Activated T-cell treated with anti-CD3 and anti-CD28 coated beads for 48 hours (primary cell): Measurements from ENCODE around the gene ATP11C.
"Not testable (repeated sequence)": the region's sequence is repeated elsewhere in the genome, so short reads cannot be mapped to it uniquely, and the experiment has no call there.

Source experiments
- DNase-seq: peaks from one replicate; pipeline ENCODE4 v3.0.0-alpha.2; 2020; ENCODE audit warnings: low read depth

The ATP11C gene

DNA sequence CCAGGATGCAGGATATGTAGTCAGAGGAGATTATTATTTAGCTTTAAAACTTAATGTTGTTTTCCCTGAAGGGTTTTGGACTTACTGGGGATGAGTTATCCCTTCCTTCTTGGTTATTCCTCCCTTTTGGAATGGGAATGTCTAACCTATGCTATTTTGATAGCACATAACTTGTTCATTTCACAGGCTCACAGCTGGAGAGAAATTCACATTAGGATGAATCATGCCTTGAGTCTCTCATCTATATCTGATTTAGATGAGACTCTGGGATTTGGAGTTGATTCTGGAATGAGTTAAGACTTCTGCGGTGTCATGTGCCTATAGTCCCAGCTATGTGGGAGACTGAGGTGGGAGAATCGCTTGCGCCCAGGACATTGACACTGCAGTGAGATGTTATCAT lies 81.1 kb downstream of the ATP11C start:
- no peak for DNase-seq

DNA sequence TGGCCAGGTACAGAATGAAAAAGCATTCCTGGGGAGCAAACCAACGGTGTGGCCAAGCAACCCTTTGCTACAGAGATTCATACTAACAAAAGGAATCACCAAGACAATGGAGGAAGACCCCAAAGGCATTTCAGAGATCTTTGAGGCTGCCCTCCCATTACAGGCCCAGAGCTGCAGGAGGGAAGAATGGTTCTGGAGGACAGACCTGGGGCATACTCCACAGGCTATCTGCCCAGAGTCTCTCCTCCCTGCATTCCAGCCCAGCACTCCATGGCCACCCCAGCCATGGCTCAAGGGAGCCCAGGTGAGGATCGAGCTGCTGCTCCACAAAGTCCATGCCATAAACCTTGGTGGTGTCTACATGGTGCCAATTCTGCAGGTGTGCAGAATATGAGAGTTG lies 81.9 kb downstream of the ATP11C start:
- no peak for DNase-seq

DNA sequence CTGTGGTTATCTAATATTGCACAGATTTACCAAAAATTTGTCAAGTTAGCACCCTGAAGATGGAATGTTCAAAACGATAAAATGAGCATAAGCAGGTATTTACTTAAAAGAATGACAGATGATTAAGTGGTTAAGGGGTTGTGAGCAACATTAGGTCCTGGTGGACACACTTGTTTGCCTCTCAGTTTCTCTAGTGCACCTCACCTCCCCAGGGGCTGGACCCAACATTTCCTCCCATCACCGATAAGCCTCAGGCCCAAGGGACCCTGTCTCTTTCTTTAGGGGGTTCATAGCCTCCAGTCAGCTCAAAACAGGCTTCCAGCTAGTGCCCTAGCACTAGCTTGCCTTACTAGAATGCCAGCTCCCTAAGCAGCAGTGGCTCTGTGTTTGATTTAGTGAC lies 88.0 kb downstream of the ATP11C start:
- DNase-seq: no peak

DNA sequence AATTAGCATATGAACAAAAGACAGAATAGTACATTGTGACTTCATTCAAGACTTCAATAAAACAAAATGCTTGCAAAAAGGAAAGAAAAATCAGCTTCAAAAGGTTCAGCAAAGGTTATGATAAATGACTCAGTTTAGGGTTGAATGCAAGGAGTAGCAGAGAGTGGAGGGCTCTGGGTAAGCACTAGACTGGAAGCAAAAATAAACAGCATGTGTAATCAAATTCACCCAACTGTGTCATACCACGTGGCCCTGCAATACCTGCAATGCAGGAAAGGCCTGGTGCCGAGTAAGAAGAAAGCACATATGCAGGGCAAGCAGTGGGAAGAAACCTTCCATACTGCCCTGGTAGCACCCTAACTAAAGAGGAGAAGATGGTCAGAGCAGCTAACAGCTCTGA lies 88.7 kb downstream of the ATP11C start:
- DNase-seq: no peak

- DNase-seq: no peak
These were observed 90.3 kb downstream of the ATP11C start for GRCh38 chrX:139842326-139843185.

DNA sequence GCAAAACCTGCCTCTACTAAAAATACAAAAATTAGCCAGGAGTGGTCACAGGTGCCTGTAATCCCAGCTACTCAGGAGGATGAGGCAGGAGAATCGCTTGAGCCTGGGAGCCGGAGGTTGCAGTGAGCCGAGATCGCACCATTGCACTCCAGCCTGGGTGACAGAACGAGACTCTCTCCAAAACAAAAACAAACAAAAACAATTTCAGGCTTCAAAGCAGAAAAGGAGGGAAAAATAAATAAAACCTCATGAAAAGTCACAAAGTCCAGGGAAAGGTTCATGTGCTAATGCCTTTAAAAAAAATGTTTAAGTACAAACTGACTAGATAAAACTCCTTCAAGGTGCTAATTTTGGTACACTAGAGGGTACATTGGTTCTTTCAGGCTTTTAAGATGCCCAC lies 96.5 kb downstream of the ATP11C start:
- DNase-seq: not testable (repeated sequence)

GRCh38 chrX:139834879-139835278 lies 98.0 kb downstream of the ATP11C start:
- no peak for DNase-seq

DNA sequence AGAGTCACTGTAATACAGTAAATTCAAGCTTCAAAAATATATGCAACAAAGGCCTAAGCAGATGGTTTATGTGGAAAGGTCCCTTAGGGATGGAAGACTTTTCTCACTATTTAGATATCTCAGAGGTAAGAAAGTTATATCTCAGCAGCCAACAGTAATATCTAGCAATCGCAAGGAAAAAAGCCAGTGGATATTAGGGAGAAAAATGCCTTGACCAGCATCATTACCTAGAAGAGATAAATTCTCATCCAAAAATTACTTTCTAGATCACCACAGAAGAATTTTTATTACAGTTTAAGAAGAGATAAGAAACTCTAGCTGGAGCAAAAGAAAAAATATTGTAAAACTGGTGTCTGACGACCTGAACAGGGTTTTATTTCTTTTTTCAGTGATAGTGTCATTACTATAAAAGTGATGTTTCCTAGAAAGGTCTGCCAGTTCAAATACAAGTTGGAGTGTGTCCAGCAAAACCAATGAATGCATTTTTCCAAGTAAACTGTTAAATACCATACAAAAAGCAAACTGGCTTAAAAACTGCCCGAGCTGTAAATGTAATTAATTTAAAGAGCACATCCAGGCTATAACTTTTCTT lies 100.0 kb downstream of the ATP11C start:
- DNase-seq: no peak

- no peak for DNase-seq
These were observed 101.0 kb downstream of the ATP11C start for GRCh38 chrX:139831675-139832456.

DNA sequence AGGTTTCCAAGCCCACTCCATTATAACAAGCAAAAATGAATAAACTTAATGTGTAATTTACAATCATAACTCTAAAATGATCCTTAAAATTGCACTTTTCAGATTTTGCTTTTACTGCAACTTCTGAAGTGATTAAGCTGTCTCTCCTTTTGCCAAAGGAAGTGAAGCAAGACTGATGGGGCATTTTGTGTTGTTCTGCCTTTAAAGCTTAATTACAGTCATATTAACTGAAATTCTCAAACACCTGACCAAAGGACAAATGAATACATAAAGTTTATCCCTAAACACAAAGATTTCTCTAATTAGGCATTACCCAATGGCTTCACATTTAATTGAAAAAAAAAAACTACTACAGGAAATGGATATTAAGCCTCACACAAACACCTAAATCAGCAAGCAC lies 101.8 kb downstream of the ATP11C start:
- no peak for DNase-seq

DNA sequence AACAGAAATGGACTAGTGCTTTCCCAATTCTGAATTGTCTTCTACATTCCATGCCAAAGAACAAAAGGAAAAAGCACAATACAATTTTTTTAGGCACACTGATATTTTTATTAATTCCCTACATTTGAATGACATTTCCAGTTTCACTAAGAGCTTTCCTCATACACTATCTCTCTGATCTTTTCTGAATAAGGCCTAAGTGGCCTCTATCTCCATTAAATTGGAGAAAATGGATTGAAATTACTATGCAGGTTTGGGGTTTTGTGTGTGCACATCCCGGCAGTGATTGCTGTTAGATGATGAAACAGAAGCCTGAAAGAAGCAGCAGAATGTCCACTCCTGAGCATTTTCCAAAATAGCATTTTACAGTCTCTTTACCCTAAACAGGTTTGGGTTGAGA lies 104.0 kb downstream of the ATP11C start:
- DNase-seq: no peak

DNA sequence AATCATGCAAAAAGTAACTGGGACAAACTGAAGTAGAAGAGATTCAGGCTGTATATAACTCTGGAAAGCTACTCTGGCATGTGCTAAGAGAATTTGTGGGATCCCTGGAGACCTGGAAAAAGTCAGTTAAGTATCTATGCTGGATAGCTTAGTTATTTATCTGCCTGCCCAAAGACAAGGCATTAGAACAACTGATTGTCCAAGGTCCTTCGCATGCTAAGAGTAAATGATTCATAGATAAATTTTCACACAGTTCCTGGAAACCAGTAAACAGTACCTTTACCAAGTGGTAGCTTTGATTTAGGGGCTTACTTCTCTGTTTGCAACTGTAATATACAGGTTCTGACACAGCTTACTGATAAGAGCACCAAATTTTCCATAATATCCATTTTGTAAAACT lies 104.8 kb downstream of the ATP11C start:
- no peak for DNase-seq

GRCh38 chrX:139826065-139827044 lies 106.5 kb downstream of the ATP11C start:
- no peak for DNase-seq

DNA sequence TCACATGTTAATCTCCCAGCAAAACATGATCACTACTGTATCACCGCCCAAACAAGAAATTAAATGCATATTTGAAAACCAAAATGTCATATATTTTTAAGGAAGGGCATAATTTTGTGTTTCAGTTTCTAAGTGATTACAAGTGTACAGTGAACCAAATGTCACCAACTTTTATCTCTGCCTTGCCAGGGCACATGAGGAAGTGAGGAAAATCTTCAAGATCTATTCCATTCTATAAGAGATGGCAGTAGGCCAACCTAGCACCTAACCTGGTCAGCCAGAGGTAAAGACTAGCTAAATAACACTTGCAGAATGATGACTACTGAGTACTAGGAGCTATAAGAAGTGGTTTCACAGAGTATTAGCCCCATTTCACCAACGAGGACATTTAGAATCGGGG lies 107.2 kb downstream of the ATP11C start:
- no peak for DNase-seq

DNA sequence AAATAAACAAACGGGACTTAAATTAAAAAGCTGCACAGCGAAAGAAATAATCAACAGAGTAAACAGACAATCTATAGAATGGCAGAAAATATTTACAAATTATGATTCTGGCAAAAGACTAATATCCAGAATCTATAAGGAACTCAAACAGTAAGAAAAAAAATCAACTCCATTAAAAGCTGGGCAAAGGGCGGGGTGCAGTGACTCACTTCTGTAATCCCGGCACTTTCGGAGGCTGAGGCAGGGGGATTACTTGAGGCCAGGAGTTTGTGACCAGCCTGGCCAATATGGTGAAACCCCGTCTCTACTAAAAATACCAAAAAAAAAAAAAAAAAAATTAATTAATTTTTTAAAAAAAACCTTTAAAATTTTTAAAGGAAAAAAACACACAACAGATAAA lies 109.0 kb downstream of the ATP11C start:
- DNase-seq: no peak

DNA sequence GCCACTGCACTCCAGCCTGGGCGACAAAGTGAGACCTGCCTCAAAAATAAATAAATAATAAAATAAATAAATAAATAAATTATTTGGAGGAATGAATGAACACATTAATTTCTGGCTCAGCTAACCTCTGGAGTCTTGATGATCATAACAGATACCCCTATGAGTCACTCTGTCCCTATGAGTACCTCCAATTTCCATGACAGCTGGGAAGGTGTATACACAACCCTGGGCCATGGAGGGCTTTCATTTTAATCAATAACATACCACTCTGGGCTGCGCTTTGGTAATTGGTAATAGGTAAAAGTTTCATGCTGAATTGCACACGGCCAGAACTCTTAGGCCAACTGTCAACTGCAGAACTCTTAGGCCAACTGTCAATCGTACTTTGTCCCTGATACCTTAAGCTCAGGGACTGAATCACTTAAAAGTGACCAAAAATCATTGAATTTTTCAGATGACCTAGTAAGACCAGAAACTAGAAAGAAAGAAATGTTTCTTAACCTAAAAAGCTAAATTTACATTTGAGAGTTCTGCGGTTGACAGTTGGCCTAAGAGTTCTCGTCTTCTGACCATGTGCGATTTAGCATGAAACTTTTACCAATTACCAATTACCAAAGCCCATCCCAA lies 112.4 kb downstream of the ATP11C start:
- no peak for DNase-seq

DNA sequence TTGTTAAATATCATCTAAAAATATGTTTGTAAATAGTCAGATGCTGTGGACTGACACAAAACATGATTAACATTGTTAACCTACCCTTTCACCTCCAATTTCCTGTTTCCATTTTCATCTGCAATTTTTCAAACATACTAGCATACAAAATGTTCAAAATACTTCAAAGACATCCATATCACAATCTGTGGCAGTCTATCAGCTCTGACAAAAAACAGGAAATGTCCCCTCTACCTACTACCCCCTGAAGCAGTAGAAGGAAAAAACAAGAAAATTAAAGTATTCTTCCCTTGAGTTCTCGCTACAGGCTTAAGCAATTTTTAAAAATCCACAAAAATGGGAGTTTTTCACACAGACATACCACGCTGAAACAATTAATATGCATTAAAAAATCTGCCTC lies 116.6 kb downstream of the ATP11C start:
- no peak for DNase-seq

DNA sequence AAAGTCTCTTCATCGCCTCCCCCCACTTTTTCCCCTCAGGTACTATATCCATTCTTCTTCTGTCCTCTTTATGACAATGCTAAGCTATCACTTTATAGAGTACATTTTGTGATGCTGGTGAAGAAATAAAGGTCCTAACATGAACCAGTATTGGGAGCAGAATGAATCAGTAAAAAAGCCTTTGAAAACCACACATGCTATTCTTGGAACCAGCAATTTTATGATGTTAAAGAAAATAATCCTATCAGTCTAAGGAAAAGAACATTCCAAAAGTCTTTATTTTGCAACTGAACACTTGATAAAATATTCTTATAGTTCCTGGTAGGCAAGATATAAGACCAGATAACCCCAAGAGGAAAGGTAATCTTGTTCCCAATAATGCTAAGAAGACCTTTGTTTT lies 117.1 kb downstream of the ATP11C start:
- no peak for DNase-seq

DNA sequence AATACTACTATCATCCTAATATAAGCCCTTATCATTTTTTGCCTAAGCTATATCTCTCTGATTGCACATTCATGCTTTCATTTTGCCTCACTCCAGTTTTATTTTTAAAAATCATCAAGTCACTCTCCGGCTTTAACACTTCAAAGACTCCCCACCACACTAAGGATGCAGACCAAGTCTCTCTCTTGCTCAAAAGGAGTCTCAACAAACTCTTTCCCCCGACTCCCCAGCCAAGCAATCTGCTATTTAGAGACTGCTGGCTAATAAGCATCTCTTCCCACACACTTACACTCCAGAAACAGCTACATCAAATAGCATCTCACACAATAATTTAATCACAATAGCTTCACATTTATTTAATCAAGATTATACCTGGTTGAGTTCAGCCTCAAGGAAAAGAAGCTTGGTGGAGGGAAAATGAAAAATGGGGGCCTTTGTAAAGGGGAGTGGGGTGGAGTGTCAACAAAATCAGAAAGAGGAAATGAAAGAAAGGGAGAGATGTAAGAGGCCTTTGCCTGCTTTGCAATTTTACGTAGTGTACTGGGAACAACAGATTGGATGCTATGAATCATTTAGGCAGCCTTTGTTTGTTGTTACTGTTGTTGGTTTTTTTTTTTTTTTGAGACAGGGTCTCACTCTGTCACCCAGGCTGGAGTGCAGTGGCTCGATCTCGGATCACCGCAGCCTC lies 120.8 kb downstream of the ATP11C start:
- no peak for DNase-seq

DNA sequence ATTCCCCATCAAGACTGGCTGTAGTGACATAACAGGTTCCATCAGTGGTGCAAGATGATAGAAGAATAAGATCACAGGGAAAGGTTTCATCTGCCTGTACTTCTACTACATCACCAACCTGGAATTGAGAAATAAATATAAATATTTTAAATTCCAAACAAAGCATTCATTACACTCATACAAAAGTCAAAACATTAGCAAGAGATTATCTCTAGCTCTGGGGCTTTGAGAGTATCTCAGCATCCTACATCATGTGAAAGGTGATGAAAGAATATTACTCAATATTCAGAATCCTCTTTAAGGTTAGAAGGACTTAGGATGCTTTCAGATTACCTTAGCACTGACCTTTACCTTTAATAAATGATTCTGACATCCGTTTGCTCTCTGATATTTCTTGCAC lies 128.4 kb downstream of the ATP11C start:
- no peak for DNase-seq

- DNase-seq: no peak
These were observed 129.6 kb downstream of the ATP11C start for GRCh38 chrX:139803224-139803623.
